HG03457 (cell line): ENCODE data around the gene WNT5B.
"Not testable (repeated sequence)": the region's sequence is repeated elsewhere in the genome, so short reads cannot be mapped to it uniquely, and the experiment has no call there.

Experiments
- ATAC-seq: cut with Tn5 transposase; IDR thresholded peaks from one replicate; pipeline ENCODE4 v1.9.1; 2021; ENCODE audit warnings: moderate number of reproducible peaks; ENCODE audit not compliant: unreplicated experiment

Gene WNT5B

DNA sequence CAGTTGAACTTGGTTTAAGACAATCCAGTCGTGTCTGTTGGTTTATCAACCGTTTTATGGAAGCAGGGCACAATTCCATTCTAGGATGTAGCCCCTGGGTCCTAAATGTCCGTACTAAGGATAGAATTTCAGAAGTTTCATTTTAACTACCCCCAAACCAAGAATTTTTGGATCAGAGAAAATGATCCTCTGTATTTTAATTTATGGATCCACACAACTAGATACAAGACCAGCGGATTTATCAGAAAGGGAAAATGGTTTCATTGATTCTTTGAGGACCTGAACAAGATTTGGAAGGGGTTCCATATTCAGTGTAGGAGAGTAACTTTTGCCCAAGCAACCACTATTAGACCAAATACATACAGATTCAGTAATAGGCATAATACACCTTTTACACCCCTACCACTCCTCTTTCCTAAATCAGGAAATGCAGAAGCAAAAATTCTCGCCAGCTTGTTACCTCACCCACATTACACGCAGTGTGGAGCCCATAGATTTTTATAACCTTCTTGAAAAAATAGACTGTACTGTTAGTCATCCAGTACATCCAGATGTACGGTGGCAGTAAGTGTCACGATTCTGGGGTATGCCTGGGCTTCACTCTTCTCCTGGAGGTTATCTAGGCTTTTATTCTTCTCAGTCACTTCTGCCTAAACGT, 33.2 kb upstream of the WNT5B start:
- no peak for ATAC-seq

DNA sequence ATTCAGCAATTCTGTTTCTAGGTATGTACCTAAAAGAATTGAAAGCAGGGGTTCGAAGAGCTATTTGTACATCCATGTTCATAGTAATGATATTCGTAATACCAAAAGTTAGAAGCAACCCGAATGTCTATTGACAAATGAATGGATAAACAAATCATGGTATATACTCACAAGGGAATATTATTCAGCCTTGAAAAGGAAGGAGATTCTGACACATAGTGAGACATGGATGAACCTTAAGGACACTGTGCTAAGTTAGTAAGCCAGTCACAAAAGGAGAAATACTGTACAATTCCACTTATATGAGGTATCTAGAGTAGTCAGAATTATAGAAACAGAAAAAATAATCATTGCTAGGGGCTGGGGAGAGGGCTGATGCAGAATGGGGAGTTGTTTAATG, 30.3 kb upstream of the WNT5B start:
- ATAC-seq: no peak

DNA sequence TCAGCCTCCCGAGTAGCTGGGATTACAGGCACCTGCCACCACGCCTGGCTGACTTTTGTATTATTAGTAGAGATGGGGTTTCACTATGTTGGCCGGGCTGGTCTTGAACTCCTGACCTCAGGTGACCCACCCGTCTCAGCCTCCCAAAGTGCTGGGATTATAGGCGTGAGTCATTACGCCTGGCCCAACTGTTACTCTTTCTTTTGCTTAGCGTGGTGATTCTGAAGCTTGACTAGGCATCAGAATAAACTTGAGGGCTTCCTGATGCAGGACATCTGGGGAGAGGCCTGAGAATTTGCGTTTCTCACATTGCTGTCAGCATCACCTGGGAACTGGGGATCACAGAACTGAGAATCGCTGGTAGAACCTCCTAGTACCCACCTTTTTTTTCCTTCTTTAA, 26.3 kb upstream of the WNT5B start:
- not testable (repeated sequence) for ATAC-seq

DNA sequence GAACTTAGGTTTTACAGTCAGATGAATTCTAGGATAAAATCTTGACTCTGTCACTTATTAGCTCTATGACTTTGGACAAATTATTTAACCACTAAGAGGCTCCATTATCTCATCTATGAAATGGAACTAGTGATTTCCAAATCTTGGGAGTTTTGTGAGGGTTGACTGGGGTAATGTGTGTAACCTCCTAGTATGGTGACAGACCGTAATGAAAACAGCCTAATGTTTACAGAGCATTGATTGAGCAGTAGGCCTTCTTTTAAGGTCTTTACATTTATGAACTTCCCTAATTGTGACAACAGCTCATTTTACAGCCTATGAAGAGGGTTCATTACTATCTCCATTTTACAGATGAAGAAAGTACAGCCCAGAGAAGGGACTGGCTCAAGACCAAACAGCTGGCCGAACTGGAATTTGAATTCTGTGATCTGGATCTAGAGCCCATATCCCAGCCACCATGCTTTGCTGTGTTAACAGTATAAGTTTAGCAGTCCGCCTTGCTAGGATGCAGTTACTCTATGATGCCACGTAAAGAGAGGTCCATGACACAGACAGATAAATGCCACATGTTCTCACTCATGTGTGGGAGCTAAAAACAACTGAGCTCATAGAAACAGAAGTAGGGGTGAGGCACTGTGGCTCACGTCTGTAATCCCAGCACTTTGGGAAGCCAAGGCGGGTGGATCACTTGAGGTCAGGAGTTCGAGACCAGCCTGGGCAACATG, 25.6 kb upstream of the WNT5B start:
- no peak for ATAC-seq

GRCh38 chr12:1604464-1604863, 24.6 kb upstream of the WNT5B start:
- no peak for ATAC-seq

- ATAC-seq: no peak
Observed at GRCh38 chr12:1605129-1606020, 23.7 kb upstream of the WNT5B start.

DNA sequence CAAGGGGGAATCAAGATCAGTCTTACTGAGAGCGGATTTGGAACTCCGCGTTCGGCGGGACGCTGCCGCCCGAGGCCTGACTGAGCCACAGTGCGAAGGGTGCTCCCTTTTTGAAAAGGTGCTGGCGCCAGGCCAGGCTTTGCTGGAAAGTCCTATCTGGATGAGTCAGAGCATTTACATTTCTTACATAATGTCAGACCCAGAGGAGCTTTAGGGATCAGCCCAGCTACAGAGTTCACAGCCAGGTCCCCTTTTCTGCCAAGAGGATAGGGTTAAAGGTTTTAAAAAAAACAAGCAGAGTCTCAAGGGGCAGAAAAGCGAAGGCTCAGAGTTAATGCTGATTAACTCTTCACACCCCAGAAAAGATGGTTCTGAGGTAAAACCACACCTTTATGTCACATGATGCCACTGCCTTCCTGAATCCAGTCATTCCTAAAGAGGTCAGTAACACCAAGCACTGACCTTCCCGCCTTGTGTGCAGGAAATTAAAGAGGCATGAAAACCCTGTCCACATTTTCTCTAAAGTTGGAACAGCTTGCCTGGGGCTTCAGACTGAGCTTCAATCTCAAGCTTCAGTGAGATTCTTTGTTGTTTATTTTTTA, 22.9 kb upstream of the WNT5B start:
- peak; percentile 48 for ATAC-seq

DNA sequence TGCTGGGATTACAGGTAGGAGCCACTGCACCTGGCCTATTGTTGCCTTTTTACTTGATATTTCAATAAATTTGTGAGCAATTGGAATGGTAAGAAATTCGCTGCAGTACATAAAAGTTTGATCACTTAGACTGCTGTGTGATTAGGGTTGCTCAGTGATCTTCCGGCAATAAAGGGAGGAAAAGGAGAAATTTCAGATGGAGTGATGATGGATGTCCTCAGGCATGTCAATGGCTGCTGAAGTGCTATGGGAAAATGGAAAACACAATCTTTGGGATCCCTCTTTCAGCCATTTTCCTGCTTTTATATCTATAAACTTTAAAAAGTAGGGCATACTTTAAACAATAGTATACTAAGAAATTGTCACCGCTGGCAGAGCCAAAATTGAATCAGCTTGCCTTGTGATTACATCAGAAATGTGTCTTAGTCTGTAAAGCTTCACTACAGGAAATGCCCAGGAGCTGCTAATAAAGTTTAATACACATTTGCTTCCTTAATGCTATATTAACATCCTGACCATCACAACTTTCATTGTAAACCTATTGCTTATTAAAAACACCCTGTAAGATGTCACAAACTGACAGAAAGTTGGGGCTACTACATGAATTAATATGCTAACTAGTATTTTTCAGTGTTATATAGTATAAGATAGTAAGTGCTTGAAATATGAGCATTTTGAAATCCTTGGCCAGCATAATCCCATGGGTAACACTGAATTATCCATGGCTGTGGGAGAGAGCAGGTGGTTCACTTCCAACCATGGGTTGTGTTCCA, 20.9 kb upstream of the WNT5B start:
- ATAC-seq: no peak

DNA sequence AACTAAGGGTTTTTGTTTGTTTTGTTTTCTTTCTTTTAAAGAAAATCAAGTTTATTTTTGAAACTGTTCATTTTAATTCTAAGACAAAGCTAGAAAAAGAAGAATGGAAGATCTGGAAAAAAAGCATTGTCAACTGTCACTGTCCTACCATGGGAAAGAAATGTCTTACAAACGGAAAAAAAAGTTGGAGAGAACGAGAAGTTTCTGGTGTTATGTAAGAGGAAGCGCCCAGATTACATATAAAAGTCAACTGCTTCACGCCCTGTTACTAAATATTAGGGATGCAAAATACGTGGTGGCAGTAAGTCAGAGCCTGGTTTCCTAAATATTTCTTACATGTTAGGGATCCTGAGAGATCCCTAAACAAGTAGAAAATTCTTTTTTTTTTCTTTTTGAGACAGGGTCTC, 20.3 kb upstream of the WNT5B start:
- ATAC-seq: no peak

- ATAC-seq: no peak
Observed at GRCh38 chr12:1610072-1610643, 18.9 kb upstream of the WNT5B start.

GRCh38 chr12:1611803-1612572, 17.0 kb upstream of the WNT5B start:
- ATAC-seq: no peak

DNA sequence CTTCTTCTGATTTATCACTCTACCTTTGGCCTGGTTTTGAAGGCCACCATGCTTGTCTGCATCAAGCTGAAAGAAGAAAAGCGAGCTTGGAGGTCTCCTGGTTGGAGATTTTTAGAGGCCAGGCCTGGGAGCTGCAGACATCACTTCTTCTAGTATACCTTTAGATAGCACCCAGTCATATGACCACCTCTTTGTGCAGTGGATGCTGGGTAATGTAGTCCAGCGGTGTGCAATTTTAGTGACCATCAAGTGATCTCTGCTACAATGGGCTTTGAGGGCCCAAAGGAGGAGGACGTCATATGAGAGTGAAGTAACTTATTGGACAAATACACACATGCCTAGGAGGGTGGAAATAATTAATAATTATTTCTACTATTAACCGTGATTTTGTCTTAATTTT, 15.2 kb upstream of the WNT5B start:
- ATAC-seq: no peak

DNA sequence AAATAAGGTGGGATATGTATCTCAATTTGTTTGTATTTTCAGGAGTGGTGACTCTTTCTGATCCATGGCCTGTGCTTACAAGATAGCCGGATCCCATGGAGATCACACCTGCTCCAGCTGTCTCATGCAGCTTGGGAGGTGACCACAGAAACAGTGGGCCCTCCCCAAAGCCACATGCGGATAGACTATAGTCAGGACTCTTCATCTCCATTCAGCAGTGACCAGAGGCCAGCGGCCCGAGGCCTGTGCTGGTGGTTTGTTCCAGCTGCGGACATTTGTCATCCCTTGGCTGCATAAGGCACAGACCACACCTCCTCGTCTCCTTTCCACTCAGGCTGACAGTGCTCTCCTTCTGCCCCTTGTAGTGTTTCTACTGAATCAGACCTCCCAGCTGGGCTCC, 14.7 kb upstream of the WNT5B start:
- ATAC-seq: no peak

DNA sequence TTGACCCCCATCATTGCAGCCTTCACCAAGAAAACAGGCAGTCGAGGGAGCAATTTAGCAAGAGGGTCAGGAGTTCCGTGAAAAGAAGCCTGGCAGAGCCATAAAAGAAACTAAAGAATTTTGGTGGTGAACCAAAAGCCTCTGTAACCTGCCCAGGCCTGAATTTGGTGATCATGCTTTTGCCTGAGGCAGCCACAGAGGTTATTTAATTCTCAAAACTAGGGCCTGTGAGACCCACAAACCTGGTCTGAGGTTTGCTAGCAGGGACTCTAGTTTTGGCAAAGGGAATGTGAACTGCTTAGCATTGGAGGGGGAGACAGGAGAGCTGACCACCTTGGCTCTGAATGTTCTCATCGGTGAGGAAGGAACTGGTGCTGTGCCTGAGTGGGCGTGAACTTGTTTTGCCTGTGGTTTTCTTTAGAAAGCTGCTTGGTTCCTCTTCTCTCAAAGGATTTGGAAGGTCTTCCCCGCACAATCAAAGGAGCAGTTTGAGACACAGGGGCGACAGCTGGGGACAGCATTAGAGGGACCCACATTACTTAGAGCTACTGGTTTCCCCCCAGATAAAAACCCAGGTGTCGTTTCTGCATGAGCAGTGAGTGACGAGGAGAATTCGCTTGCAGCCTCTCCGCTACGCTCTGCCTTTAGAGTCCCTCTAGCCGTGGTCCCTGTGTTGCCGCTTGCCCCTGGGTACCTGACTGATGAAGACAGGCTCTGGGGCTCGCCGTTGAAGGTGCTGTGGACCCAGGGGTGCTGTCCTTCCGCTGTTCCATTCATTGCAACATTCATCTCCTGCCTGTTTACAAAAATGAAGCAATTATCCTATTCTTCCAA, 12.6 kb upstream of the WNT5B start:
- no peak for ATAC-seq

GRCh38 chr12:1618489-1618888, 10.5 kb upstream of the WNT5B start:
- ATAC-seq: no peak

- no peak for ATAC-seq
Observed at GRCh38 chr12:1619159-1619558, 9.9 kb upstream of the WNT5B start.

DNA sequence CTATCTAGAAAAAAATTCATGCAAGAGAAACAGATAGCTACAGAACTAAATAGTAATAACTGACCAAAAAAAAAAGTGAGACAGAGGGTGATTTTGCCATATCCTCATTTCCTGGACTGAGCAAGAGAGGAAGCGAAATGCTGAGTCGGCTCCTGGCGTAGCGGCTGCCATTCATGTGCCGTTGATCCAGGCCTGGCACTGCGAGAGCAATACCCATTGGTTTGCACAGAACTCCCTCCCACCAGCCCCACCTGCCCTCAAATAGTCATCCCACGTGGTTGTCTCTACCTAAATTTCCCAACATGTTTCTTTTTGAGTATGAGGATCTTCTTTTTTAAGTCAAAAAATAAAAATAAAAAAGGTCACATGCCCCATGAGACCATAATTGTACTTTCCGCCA, 9.4 kb upstream of the WNT5B start:
- ATAC-seq: no peak

DNA sequence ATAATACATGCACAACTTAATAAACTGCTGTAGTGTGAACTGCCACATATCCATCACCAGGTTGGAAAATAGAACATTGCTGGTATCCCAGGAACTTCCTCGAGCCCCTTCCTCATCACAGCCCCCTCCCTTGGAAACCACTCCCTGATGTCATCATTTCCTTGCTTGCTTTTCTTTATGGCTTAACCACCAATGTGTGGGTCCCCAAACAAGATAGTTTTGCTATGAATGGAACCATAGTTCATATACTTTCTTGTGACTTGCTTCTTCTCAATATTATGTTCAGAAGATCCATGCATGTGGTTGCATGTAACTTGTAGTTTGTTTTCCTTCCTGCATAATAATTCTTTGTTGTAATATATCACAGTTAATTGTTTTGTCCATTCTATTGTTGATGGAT, 8.9 kb upstream of the WNT5B start:
- ATAC-seq: no peak

- no peak for ATAC-seq
Observed at GRCh38 chr12:1622406-1622805, 6.6 kb upstream of the WNT5B start.
